ENCODE data around the gene SLC26A1. TPM values are rescaled to one million over a fixed set of nuclear protein-coding genes. Genes with fewer than 3 reads are reported as not detected.

SLC26A1 gene
- total RNA-seq, 1 experiment from 2014 or later, result not detected

DNA sequence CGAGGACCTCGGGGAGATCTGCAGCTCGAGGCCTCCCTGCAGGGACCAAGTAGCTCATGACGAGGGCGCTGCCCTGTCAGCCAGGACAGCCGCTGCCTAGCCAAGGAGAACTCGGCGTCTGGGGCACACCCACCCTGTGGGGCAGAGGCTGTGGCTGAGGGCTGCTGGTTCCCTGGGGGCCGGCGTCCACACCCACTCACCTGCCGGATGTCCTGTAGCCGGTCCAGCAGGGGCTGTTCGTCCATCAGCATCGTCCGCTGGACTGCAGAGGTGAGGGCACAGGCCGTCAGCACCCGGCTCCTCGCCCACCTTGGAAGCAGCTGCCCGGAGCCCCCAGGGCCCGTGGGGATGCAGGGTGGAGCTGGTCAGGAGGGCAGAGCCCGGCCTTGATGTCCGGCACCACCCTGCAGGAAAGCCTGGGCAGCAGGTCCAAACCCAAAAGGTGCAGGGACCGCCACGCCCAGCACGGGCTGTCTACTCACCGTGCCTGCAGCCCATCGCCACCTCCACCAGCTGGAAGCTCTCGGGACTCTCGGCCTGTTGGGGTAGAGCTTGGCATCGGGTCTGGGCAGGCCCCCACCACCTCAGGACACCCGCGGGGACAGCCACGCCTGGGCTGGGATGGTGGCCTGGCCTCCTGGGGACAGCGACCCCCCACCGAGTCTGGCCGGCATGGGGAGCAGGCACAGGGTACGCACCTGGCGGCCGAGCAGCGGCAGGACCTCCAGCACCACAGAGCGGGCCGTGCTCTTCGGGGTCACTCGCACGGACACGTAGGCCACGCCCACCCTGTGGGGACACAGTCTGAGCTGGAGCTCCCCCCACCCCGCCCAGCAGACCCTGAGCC, 26.7 kb downstream of the SLC26A1 start:
- Histone ChIP-seq H3K4me3 (no peak overlapping the region), H3K4me1 (no peaks in the 10 kb centered on the region), H3K9me3 (replicated peaks) (no peaks in the 10 kb centered on the region), H3K27ac (no peak overlapping the region), H3K36me3 (no peaks in the 10 kb centered on the region), H3K27me3 (no peaks in the 10 kb centered on the region)
- no peak for DNase-seq

- no peak overlapping the region for H3K4me3 ChIP-seq
- no peak overlapping the region for H3K27ac ChIP-seq
- no peaks in the 10 kb centered on the region for H3K9me3 ChIP-seq (replicated peaks)
These were observed 27.5 kb downstream of the SLC26A1 start for GRCh38 chr4:965766-966134.

DNA sequence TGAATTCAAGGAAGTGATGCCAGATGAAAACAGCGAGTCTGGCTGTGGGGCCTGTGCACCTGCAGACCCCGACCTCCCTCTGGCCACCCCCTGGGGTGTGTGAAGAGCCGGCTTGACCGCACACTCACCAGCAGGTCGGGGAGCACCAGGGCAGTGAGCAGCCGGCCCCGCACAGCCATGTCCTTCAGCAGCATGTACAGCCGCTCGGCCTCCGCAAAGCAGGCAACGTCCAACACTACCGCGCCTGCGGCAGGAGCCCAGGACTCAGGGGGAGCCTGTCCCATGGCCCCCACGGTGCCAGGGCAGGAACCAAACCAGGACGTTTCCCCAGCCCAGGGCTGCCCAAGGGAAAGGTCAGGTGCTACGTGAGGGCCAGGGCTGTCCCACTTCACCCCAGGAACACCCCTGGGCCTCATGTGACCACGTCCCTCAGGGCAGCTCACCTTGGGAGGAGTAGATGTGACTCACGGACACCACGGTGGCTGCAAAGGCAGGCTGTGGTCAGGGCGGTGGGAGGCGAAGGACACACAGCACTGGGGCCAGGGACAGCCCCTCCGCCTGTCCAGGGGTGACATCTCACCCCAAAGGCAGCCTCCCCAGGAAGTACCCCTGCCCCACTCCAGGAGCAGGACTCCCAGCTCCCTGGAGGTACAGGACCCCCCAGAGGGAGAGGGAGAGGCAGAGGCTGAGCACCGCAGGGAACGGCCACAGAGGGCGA, 28.0 kb downstream of the SLC26A1 start:
- Histone ChIP-seq H3K27me3 (no peaks in the 10 kb centered on the region), H3K27ac (no peak overlapping the region), H3K4me3 (no peak overlapping the region), H3K36me3 (no peaks in the 10 kb centered on the region), H3K9me3 (replicated peaks) (no peaks in the 10 kb centered on the region), H3K4me1 (no peaks in the 10 kb centered on the region)
- no peak for DNase-seq

More at GRCh38 chr4:965766-966134, 27.5 kb downstream of the SLC26A1 start:
- no peaks in the 10 kb centered on the region for H3K27me3 ChIP-seq
- no peak for DNase-seq
- no peaks in the 10 kb centered on the region for H3K4me1 ChIP-seq
- H3K36me3 ChIP-seq, result no peaks in the 10 kb centered on the region

DNA sequence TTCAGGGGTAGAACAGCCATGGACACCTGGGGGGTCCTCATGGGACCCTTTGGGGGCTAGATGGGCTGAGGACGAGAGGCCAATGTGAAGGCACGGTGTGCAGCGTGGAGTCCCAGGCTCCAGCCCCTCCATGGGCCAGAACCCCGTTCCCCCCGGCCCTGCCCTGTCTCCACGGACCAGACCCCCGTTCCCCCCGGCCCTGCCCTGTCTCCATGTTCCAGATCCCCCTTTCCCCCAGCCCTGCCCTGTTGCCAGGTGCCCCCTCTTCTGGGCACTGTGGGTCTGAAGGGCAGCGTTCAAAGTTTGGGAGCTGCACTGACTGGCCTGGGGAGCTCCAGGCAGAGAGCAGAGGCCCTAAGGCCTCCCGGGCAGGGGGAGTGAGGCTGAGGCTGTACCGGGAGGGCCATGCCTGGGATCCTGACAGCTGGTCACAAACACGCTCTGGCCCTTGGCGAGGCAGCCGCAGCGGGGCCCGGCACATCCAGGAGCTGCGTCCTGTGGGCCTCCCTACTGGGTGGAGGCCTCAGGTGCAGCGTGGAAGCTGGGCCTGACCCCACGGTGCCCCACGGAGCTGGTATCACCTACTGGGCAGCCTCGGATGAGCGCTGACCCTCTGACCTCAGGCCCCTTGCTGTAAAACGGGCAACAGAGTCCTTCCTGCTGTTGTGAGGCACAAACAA, 28.7 kb downstream of the SLC26A1 start:
- no peak overlapping the region for H3K4me3 ChIP-seq
- no peaks in the 10 kb centered on the region; the same call in 1 of the 2 replicates for H3K4me1 ChIP-seq
- no peaks in the 10 kb centered on the region for H3K27me3 ChIP-seq
- H3K36me3 ChIP-seq, result no peaks in the 10 kb centered on the region
- no peak overlapping the region for H3K27ac ChIP-seq
- no peaks in the 10 kb centered on the region for H3K9me3 ChIP-seq (replicated peaks)
- DNase-seq, result no peak

GRCh38 chr4:963276-964225, 29.7 kb downstream of the SLC26A1 start:
- H3K4me3 ChIP-seq, result no peak overlapping the region
- no peaks in the 10 kb centered on the region for H3K27me3 ChIP-seq
- DNase-seq, result no peak
- no peaks in the 10 kb centered on the region for H3K9me3 ChIP-seq (replicated peaks)
- peaks cover 5% of the 10 kb centered on the region; the same call in 1 of the 2 replicates for H3K4me1 ChIP-seq
- no peaks in the 10 kb centered on the region for H3K36me3 ChIP-seq
- H3K27ac ChIP-seq, result no peak overlapping the region

DNA sequence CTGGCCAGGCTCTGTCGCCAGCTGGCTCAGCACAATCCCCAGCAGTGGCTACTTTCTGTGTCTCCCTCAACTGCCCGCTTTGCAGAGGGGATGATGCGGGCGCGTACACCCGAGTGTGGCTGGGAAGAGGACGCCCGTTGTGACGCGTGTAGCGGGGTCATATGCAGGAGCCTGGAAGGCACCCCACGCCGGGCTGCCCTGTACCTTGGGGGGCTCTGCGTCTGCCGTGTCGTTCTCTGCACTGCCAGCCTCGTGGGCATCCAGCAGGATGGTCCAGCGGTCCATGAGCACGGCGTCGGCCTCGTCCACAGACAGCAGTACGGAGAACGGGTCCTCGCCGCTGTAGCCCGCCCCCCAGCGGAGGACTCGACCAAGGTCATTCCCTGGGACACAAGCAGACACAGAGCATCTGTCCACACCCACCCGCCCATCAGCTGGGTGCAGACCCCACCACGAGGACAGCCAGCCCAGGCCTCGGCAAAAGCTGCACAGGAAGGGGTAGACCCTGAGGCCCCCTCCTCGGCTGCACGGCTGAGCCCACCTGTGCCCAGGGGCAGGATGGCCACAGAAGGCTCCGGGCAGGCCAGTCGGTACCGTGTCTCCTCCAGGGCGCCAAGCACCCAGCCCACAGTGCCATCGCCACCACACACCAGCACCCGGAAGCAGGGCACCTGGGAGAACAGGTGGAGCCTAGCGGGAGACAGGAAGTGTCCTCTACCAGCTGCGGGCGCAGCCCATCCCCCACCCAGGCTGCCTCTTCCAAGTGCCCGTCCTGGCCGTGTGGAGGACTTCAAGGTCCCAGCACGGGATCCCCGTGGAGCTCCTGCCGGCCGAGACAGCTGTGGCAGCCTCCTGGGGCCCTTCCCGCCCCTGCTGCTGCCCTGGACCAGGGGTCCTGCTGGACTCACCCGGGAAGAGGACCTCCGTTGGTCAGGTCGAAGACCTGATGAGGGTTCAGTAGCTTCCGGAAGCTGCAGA, 30.7 kb downstream of the SLC26A1 start:
- DNase-seq, result no peak
- H3K27ac ChIP-seq, result no peak overlapping the region
- H3K36me3 ChIP-seq, result no peaks in the 10 kb centered on the region

GRCh38 chr4:961351-962230, 31.6 kb downstream of the SLC26A1 start:
- no peak for DNase-seq
- Histone ChIP-seq H3K9me3 (replicated peaks) (no peaks in the 10 kb centered on the region), H3K36me3 (no peaks in the 10 kb centered on the region), H3K27me3 (no peaks in the 10 kb centered on the region), H3K4me3 (no peak overlapping the region), H3K4me1 (peaks cover 5% of the 10 kb centered on the region; the same call in 1 of the 2 replicates), H3K27ac (no peak overlapping the region)

More for the DNA sequence above, 30.7 kb downstream of the SLC26A1 start:
- H3K9me3 ChIP-seq (replicated peaks), result no peaks in the 10 kb centered on the region
- H3K27me3 ChIP-seq, result no peaks in the 10 kb centered on the region
- H3K4me3 ChIP-seq, result no peak overlapping the region
- H3K4me1 ChIP-seq, result peaks cover 5% of the 10 kb centered on the region; the same call in 1 of the 2 replicates

DNA sequence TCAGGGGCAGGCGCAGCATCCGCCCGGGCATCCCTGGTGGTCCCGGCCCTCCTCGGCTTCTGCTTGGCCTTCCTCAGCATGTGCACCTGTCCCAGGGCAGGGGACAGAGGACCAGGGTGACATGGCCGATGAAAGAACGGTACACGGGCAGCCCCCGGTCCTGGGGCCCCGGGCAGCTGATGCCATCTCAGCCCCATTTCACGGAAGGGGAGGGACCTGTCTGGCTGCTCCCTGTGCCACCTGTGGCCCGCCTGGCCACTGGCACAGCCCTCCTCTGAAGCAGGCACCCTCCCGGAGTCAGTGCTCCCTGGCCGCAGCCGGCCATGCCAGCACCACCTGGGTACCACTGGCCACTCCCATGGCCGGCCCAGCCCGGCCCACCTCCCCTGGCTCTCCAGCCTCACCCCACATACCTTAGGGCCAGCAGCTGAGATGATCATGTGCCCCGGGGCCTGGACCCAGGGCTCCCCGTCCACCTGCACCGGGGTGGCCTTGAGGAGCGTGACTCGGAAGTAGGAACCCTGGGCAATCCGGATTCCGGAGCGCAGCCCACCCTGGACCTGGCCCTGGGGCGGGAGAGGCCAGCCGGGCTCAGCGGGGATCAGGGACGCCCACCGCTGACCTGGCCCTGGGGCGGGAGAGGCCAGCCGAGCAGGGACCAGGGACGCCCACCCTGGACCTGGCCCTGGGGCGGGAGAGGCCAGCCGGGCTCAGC, 32.4 kb downstream of the SLC26A1 start:
- no peak for DNase-seq
- Histone ChIP-seq H3K27me3 (no peaks in the 10 kb centered on the region), H3K4me3 (no peak overlapping the region), H3K27ac (no peak overlapping the region), H3K9me3 (replicated peaks) (no peaks in the 10 kb centered on the region), H3K4me1 (peaks cover 5% of the 10 kb centered on the region; the same call in 1 of the 2 replicates), H3K36me3 (no peaks in the 10 kb centered on the region)

DNA sequence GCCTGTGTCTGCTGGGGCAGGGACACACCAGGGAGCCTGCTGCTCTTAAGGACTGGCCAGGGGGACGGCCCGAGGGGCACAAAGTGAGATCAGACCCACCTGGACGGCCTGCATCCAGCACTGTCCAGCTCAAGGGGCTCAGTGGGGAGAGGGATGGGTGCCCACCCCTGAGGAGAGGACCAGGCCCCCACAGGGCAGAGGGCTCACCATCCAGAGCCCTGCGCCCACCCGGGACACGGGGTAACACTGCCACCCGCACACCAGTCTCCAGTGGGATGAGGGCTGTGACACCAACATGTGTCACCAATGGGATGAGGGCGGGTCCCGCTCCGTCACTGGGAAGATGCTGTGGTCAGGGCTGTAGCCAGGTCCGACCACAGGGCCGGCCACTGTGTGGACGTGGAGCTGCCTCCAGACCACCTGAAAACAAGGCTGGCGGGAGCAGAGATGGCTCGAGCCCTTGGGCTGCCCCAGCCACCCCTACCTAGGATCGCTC, 33.0 kb downstream of the SLC26A1 start:
- Histone ChIP-seq H3K4me3 (no peak overlapping the region), H3K27me3 (no peaks in the 10 kb centered on the region), H3K36me3 (no peaks in the 10 kb centered on the region), H3K4me1 (peaks cover 5% of the 10 kb centered on the region; the same call in 1 of the 2 replicates), H3K27ac (no peak overlapping the region), H3K9me3 (replicated peaks) (no peaks in the 10 kb centered on the region)
- no peak for DNase-seq

DNA sequence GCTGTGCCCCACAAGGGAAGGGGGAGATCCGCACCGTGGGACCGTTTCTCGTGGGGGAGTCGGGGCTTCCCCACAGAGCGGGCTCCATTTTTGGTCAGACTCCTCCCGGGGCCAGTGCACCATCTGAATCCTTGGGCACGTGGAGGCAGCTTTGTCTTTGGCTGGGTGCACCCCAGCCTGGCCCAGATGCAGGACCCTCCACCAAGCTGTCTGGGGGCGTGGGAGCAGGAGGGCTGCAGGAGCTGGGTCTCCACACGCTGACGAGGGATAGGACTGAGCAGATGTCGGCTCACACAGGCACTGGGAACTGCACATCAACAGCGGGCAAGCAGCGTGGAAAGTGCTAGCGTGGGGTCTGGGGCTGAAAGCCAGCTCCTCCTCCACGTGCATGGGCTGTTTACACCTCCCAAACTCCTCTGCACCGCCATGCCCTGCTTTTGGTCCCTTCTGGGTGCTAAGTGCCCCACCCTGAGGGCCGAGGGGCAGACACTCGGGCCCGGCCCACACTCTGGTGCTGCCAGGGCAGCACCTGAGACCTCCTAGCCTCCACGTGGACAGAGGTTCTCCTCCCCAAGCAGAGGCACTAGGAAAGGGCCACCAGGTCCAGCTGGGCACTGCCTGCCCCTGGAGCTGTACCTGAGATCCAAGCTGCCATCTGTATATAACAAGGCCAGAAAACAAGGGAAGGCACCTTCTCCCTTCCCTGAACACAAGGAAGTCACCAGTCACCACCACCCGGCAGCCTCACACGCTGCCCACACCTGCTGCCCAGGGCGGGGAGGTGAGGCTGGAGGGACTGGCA, 33.7 kb downstream of the SLC26A1 start:
- H3K4me1 ChIP-seq, result peaks cover 5% of the 10 kb centered on the region; the same call in 1 of the 2 replicates
- no peak overlapping the region for H3K27ac ChIP-seq
- H3K36me3 ChIP-seq, result no peaks in the 10 kb centered on the region
- no peak overlapping the region for H3K4me3 ChIP-seq
- no peaks in the 10 kb centered on the region for H3K27me3 ChIP-seq
- DNase-seq, result no peak
- H3K9me3 ChIP-seq (replicated peaks), result no peaks in the 10 kb centered on the region

- H3K4me1 ChIP-seq, result peaks cover 5% of the 10 kb centered on the region; the same call in 1 of the 2 replicates
- no peak overlapping the region for H3K4me3 ChIP-seq
- no peaks in the 10 kb centered on the region for H3K9me3 ChIP-seq (replicated peaks)
- DNase-seq, result peak; percentile 67 to 68
- no peaks in the 10 kb centered on the region for H3K36me3 ChIP-seq
- peak overlapping the region; percentile 12; the same call in 1 of the 2 replicates for H3K27ac ChIP-seq
- no peaks in the 10 kb centered on the region for H3K27me3 ChIP-seq
These were observed 34.4 kb downstream of the SLC26A1 start for GRCh38 chr4:958696-959337.

Measured in SJCRH30 (cell line).